A549 (cell line): ENCODE measurements around the gene ARHGEF7.

Source experiments
- EP300 ChIP-seq, 2 experiments: fragments of >200 bp; sonication (Bioruptor Twin); formaldehyde crosslinking; IDR thresholded peaks; 2 replicates in 1 of 2; 3 replicates in 1 of 2; pipeline ENCODE4 v1.6.1; 2016 to 2017
- JUN ChIP-seq, 2 experiments: fragments of >200 bp; sonication (Bioruptor Twin); formaldehyde crosslinking; IDR thresholded peaks; 2 replicates in 1 of 2; 3 replicates in 1 of 2; pipeline ENCODE4 v1.6.1; 2016 to 2017
- POLR2A ChIP-seq: IDR thresholded peaks from 2 replicates; pipeline ENCODE4 v1.6.1; 2012; ENCODE audit warnings: mild to moderate bottlenecking, low read length
- TP53 ChIP-seq: fragments of 250-450 bp; sonication (Bioruptor Pico); IDR thresholded peaks from 2 replicates; pipeline ENCODE4 v1.5.0; 2021; ENCODE audit warnings: mild to moderate bottlenecking, moderate library complexity
- TF ChIP-seq, protein P1 (sequence below): IDR thresholded peaks from 2 replicates; pipeline ENCODE4 v1.6.1; 2012
- TF ChIP-seq, protein P2 (sequence below): fragments of >200 bp; sonication (Bioruptor Twin); formaldehyde crosslinking; IDR thresholded peaks from 3 replicates; pipeline ENCODE4 v1.5.1; 2016

DNA sequence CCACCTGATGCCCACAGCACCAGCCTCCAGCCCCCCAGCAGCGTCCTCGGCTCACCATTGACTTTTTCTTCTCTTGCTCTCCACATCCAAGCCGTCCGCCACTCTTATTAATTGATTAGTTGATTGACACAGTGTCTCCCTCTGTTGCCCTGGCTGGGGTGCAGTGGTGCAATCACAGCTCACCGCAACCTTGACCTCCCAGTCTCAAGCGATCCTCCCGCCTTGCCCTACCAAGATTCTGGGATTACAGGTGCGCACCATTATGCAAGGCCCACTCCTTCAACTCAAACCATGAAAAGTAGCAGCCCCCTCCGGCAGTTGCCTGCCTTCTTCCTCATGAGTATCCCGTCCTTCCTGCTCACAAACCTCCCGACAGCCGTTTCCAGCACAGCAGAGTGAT, 204.4 kb downstream of the ARHGEF7 start:
- no peak for TF ChIP-seq TP53 (CRISPR knock-in tag)
- TF ChIP-seq, protein P1, sequence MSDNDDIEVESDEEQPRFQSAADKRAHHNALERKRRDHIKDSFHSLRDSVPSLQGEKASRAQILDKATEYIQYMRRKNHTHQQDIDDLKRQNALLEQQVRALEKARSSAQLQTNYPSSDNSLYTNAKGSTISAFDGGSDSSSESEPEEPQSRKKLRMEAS: no peak
- TF ChIP-seq POLR2A: no peak
- no peak for TF ChIP-seq EP300 (IDR thresholded peaks at IDR 0.05)
- no peak for TF ChIP-seq JUN (IDR thresholded peaks at IDR 0.05)
- TF ChIP-seq, protein P2, sequence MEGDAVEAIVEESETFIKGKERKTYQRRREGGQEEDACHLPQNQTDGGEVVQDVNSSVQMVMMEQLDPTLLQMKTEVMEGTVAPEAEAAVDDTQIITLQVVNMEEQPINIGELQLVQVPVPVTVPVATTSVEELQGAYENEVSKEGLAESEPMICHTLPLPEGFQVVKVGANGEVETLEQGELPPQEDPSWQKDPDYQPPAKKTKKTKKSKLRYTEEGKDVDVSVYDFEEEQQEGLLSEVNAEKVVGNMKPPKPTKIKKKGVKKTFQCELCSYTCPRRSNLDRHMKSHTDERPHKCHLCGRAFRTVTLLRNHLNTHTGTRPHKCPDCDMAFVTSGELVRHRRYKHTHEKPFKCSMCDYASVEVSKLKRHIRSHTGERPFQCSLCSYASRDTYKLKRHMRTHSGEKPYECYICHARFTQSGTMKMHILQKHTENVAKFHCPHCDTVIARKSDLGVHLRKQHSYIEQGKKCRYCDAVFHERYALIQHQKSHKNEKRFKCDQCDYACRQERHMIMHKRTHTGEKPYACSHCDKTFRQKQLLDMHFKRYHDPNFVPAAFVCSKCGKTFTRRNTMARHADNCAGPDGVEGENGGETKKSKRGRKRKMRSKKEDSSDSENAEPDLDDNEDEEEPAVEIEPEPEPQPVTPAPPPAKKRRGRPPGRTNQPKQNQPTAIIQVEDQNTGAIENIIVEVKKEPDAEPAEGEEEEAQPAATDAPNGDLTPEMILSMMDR: no peak
